ENCODE results near the gene LMOD1. TPM values are rescaled to one million over a fixed set of nuclear protein-coding genes. Genes with fewer than 3 reads are reported as not detected.

The LMOD1 gene
- polyA plus RNA-seq, 1 donor, result 3.9 TPM

DNA sequence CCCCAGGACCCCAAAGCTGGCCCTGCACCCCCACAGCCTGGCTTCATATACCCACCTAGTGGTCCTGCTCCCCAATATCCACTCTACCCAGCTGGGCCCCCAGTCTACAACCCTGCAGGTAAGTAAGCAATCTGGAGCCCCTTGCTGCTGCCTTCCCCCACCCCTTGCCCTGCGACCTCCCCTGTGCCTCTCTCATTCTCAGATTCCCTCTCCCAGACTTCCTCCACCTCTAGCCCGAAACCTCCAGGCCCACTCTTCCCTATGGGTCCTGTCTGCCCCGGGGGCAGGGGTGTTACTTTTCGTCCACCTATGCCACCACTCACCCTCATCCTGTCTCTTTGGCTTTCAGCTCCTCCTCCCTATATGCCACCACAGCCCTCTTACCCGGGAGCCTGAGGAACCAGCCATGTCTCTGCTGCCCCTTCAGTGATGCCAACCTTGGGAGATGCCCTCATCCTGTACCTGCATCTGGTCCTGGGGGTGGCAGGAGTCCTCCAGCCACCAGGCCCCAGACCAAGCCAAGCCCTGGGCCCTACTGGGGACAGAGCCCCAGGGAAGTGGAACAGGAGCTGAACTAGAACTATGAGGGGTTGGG lies 54.8 kb downstream of the LMOD1 start:
- DNase-seq, result no peak

DNA sequence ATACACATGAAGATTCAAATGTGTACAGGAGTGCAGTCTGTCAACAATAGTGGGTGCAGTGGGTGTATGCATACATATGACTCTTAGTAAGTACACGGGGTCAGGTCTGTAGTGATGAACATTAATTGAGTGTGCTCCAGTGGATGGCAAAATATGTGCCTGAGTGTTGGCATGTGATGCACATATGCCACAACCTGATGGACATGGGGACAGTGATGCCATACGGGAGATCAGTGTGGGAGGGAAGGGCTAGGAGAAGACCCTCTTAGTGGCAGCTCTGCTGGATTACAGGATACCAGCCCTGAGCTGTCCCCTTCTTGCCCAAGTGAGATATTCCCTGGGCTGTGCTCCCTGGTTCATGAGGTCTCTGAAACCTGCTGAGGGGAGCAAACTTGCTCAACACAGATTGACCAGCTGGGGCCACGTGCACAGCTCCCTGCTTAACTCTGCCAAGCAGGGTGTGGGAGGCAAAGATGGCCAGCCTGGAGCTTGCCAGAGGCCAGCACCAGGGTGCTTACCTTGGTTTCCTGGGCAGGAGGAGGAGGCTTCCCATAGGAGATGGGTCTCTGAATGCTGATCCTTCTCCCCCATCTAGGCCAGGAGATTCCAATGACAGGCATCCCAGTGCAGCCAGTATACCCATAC lies 55.4 kb downstream of the LMOD1 start:
- no peak for DNase-seq

DNA sequence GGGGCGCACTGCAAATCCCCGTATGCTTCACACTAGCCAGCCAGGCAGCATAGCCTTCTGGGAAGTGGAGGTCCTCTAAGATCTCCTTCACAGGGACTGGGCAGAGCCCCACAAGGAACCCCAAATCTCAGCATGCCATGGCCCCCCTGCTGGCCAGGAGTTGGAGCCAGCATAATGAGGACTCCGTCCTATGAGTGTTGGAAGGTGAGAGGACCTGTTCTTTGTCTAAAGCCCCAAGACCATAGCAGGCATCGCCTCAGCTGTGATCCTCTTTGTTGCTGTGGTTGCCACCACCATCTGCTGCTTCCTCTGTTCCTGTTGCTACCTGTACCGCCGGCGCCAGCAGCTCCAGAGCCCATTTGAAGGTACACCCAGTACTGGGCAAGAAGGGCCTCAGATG lies 56.1 kb downstream of the LMOD1 start:
- no peak for DNase-seq

GRCh38 chr1:201889090-201889968 lies 57.0 kb downstream of the LMOD1 start:
- DNase-seq, result no peak

DNA sequence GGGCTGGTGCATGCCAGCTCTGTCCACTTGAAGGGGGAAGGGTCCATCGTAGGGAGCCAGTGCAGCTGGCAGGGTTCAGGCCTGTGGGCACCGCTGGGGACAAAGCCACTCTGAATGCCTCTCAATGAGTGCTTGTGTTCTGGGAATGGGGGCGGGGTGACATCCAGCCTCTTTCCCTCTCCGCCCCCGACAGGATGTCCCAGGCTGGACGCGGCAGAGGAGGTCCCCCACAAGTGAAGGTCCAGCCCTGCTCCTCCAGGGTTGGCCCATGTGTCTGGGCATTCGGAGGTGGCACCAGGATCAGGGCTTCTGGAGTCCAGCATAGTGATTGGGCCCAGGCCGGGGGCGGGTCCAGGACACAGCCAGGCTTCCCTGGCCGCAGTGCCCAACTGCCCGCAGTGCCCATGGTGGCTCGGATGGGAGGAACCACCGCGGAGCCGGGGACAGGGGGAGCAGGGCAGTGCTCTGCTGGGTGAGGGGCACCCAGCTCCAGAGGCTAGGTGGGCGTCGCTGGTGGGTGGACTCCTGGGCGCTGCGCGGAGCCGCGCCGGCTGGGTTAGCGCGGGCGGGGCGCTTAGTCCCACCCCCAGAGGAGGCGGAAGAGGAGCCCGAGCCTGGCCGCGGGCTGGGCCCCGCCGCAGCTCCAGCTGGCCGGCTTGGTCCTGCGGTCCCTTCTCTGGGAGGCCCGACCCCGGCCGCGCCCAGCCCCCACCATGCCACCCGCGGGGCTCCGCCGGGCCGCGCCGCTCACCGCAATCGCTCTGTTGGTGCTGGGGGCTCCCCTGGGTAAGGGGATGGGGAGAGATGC lies 57.9 kb downstream of the LMOD1 start, which contains the start of gene SHISA4:
Gene SHISA4 (plus strand): TSS at position 617 of the 808 bp plus-strand sequence. CDS start 97 bp downstream, at position 714.
- peak; percentile 73 for DNase-seq

DNA sequence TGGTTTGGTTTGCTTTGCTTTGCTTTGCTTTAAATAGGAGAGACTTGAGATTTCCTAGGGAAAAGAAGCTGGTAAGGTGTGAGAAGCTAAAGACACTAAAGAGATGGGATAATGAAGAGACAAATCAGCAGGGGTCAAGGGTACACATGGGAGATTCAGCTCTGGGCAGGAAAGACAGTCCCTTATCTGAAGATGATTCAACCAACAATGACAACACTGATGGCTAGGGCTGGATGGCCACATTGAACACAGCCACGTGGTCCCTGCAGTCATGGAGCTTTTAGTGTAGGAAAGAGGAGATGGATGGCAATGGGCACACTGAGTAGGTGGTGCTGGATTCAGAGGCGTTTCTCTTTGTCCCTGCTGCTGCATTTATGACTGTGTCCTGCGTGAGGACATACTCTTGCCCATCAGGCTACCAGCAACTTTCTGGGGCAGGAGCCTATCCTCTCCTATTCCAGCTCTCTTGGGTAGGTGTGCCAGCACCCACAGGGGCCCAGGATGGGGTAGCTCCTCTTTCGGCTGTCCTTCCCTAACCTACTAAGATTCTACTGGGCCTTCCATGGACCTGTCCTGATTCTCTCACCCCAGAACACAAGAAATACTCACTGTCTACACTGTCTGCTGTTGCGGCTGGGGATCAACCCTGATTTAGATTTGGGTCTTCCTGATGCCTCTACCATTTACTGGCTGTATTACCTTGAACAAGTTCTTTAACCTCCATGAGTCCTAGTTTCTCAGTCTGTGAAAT lies 59.1 kb downstream of the LMOD1 start:
- no peak for DNase-seq

DNA sequence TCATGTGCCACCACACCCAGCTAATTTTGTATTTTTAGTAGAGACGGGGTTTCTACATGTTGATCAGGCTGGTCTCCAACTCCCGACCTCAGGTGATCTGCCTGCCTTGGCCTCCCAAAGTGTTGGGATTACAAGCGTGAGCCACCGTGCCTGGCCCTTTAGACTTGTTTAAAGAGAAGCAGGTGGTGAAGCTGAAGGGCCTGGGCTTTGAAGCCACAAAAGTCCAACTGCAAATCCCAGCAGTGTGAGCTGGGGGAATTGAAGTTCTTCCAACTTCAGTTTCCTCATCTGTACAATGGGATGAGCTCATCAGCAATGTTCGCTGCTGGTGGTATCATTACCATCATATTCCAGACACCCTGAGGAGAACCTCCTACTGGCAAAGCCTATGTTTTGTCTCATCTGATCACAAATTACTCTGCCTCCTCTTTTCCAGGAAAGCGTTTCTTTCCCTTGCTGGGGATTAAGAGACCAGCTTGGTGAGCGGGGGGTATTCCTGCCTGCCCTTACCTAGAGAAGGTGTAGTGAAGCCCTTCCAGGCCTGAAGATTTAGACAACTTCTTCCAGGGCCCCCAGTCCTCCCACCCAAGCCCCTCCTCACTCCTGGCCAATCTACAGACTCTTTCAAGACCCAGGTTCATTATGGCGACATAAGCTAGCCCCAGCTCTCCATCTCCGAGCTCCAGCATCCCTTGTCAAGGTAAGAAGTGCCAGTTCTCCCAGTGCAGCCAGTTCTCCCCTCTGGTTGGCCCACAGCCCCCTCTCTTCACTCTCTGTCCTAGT lies 60.1 kb downstream of the LMOD1 start:
- DNase-seq, result no peak

DNA sequence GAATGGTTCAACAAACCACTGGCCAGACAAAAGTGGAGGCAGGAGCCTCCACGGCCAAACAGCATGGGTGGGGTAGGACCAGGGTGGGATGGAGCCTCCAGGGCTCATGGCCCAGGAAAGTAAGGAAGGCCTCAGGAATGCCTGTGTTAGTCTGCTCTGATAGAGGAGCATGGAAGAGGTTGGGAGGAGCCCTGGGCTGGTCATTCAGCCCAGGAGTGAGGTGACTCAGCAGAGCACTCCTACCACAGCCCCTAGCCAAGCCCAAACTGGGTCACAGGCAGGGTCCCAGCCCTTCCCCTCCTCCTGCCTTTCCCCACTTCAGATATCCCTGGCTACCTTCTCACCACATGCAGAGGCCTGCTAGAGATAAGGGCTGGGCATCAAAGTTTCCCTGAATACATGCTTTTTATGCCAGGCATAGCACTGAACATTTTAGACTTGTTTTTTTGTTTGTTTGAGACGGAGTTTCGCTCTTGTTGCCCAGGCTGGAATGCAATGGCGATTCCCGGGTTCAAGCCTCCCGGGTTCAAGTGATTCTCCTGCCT lies 60.7 kb downstream of the LMOD1 start:
- no peak for DNase-seq

GRCh38 chr1:201884425-201884824 lies 61.9 kb downstream of the LMOD1 start:
- no peak for DNase-seq

DNA sequence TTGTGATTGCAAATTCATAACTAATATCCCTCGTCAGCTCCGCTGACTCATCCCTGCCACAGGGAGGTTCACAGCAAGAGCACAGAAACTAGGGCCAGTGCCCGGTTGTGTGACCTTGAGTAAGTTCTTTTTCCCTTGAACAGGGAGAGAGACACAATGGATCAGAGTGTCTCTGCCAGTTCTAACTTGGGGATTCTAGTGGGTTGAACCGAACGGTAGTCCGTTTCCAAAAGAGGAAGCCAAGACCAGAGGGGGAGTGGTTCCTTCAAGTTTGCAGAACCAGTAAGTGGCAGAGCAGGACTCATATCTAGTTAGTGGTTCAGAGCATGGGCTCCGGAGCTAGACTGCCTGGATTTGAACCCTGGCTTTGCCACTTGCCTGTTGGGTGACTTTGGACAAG lies 62.6 kb downstream of the LMOD1 start:
- no peak for DNase-seq

- DNase-seq, result no peak
Observed at GRCh38 chr1:201883266-201883665, 63.1 kb downstream of the LMOD1 start.

DNA sequence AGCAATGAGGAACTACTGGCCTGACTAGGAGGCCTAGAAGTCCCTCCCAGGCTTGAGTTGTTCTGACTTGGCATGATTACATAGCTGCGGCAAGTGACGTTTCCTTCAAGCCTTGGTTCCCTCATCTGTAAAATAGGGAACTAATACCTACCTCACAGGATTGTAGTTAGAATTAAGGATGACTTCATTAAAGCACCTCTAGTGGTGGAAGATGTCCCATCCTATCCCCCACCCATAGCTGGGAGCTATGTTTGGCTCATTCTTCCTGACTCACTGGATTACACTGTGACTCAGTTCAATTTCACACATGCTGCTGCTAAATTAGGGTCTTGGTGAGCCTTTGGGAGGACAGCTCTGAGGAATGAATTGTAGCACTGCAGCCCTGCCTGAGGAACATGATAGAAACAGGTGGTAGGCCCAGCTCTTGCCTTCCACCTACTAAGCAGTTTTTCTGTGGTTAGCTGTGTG lies 63.6 kb downstream of the LMOD1 start:
- DNase-seq, result no peak

DNA sequence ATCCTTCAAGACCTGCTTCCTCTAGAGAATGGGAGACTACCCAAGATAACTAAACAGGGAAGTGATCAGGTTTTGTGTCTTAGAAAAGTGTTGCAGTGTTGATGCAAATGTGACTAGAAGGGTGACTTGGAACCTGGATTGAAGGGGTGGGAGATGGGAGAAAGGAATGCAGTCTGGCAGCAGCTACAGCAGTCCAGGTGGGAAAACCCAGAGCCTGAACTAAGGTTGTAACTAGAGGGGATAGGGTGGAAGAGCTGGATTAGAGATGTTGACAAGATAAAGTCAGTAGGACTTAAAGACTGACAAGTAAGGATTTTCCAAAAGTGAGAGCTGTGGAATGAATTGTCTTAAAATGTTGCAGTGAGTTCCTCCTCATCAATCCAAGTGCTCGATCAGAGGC lies 64.7 kb downstream of the LMOD1 start:
- no peak for DNase-seq

DNA sequence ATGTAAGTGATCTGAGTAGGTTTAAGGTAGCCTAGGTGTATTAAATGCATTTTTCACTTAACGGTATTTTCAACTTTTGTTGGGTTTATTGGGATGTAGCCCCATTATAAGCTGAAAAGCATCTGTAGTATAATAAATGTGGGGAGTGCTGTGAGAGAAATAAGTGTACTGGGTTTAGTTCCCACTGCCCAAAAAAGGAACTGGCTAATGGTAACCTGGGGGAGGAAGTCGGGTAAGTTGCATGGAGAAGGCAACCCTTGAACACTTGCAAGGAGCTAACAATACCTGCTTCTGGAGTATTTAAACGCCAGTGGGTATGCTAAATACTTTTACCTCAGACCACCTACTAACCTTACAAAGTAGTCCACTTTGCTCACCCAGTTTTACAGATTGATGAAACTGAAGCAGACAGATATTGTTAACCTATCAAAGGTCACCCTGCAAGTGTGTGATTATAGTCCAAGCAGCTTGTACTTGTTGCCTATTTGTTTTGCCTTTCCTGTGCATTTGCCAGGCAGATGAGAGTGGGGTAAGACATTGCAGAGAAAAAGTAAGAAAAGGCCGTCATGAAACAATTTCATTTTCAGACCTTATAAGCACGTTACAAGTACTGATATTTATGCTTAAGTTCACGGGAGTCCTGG lies 65.3 kb downstream of the LMOD1 start:
- no peak for DNase-seq

GRCh38 chr1:201877877-201878401 lies 68.4 kb downstream of the LMOD1 start:
- peak; percentile 70 for DNase-seq

GRCh38 chr1:201876148-201876818 lies 70.1 kb downstream of the LMOD1 start:
- DNase-seq, result no peak

- no peak for DNase-seq
Observed at GRCh38 chr1:201874672-201875071, 71.7 kb downstream of the LMOD1 start.

GRCh38 chr1:201870397-201870796 lies 76.0 kb downstream of the LMOD1 start:
- no peak for DNase-seq

GRCh38 chr1:201861448-201861847 lies 84.9 kb downstream of the LMOD1 start:
- DNase-seq, result no peak
